GM12875 (cell line): ENCODE measurements around the gene MMP28.

ENCODE experiments used
- H3K4me3 ChIP-seq: one replicate; pipeline ENCODE4 v1.5.1; 2011; ENCODE audit warnings: low read depth, low read length, control low read depth
- TF ChIP-seq, protein P1 (sequence below): IDR thresholded peaks from 2 replicates; pipeline ENCODE4 v1.5.1; 2011; ENCODE audit warnings: low read depth, mild to moderate bottlenecking, control low read depth, inconsistent platforms, low read length, moderate library complexity, borderline replicate concordance; ENCODE audit not compliant: insufficient read depth

The MMP28 gene

DNA sequence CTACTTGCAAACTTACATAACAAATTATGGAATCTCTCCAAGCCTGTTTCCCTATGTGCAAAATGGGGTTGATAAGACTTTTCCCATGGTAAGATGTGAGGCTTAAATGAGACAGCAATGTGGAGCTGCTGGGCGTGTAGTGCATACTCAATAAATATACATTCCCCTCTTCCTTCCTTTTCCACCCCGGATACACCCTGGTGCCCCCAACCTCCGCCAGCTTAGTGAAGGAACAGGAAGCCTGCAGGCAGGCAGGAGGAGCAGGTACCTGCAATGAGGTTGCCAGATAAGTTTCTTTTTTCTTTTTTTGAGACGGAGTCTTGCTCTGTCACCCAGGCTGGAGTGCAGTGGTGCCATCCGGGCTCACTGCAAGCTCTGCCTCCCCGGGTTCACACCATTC is 19.9 kb downstream of the MMP28 start:
- H3K4me3 ChIP-seq = no peak overlapping the region
- TF ChIP-seq, protein P1, sequence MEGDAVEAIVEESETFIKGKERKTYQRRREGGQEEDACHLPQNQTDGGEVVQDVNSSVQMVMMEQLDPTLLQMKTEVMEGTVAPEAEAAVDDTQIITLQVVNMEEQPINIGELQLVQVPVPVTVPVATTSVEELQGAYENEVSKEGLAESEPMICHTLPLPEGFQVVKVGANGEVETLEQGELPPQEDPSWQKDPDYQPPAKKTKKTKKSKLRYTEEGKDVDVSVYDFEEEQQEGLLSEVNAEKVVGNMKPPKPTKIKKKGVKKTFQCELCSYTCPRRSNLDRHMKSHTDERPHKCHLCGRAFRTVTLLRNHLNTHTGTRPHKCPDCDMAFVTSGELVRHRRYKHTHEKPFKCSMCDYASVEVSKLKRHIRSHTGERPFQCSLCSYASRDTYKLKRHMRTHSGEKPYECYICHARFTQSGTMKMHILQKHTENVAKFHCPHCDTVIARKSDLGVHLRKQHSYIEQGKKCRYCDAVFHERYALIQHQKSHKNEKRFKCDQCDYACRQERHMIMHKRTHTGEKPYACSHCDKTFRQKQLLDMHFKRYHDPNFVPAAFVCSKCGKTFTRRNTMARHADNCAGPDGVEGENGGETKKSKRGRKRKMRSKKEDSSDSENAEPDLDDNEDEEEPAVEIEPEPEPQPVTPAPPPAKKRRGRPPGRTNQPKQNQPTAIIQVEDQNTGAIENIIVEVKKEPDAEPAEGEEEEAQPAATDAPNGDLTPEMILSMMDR = no peak

DNA sequence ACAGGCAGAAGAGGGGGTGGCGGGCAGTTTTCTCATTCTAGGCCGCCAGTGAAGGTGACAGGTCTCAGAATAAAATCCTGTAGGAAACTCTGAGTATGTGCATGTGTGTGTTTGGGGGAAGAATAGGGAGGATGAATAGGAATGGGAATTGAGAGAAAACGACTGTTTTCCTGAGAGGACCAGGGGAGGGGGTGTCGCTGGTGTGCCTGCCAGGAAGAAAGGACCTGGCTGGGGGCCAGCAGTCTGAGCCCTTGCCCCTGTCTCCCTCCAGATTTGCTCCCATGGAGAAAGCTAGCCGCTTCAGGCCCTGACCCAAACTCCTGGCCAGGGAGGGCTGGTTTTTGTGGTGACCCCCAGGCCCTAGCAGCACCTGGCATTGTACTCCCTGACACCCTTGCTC is 20.4 kb downstream of the MMP28 start:
- TF ChIP-seq, protein P1 = no peak
- no peak overlapping the region for H3K4me3 ChIP-seq

DNA sequence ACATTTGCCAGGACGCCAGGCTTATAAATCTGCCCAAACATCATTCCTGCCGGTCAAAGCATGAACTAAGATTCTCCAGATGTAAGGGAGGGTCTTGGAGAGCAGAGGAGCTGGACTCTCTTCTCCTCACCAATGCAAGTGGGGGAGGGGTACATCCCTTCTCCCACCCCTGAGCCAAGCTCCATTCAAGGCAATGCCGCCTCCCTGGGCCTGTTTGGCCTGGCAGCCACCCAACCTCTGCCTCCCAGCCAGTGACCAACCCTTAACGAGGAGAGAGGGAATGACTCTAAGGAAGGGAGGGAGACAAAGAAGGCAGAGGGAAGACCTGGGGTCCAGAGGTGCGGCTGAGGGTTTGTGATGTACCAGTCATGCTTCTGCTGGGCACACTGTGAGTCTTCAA is 20.9 kb downstream of the MMP28 start:
- no peak overlapping the region for H3K4me3 ChIP-seq
- TF ChIP-seq, protein P1 = no peak

DNA sequence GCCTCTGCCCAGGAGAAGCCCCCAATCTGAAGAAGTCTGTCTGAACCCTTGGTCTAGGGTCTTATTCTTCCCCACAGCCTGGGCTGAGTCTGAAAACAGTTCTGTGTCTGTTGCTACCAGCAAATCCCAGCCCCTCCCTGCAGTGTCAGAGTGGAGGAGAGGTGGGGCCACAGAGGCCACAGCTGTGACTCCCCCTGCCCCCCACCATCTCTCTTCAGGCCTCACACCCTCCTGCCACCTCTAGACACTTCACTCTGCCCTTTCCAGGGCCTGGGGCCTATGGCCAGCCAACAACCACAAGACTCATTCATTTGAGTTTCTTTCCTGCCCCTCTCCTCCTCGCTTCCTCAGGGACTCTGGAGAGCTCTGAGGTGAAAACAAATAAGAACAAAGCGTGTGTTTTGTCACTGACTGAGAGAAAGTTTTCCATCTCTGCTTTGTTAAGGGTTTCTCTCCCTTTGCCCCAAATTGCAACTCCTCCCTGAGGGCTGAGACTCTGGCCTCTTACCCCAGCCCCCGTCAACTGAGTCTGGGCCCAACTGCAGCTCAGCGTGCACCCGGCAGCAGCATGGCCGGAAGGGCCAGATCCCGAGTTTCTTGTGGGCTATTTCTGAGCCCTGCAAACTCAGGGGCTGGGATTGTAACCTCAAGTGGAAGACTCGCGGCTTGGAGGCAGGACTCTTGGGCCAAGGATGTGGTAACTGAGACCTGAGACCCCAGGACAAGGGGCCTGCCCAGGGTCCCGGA is 21.6 kb downstream of the MMP28 start:
- TF ChIP-seq, protein P1 = no peak
- H3K4me3 ChIP-seq = no peak overlapping the region

DNA sequence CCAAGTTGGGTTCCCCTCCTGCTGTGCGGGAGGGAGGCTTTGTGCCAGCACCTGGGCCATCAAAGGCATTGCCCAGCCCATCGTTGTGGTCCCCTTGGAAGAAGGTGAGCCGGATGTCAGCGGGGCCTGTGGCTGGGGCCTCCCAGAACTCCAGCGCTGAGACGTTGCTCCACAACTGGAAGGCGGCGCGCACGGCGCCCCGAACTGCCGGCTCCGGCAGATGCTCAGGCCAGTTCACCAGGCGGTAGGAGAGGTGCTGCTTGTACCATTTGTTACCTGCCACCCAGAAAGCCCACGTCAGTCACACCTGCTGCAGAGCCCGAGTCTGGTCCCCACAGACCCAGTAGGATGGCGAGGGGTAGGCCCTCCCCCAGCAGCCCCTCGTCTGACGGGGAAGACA is 22.3 kb downstream of the MMP28 start:
- TF ChIP-seq, protein P1 = no peak
- H3K4me3 ChIP-seq = no peak overlapping the region

DNA sequence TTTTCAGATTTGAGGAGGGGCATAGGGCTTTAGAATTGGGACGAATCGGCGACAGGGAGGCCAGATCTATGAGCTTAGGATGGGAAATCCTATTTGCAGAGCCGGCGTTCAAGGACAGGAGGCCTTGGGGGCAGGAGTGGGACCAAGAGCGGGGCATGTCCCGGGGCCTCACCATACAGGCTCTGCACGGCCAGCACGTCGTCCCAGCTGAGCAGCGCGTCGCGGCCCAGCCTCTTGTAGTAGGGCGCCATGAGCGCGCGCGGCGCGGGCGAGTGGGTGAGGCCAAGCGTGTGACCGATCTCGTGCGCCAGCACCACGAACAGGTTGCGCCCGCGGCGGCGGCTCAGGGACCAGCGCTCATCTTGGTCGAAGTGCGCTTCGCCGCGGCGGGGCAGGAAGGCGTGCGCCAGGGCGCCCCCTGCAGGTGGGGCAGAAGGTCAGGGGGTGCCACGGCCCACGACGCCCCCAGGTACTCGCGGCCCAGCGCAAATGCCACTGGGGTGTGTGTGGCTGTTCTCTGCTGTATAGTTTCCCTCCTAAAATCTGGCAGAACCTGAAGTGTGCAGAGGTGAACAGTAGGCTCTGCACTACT is 25.4 kb downstream of the MMP28 start:
- TF ChIP-seq, protein P1 = peak; percentile 23; the same call in 1 of the 2 replicates

DNA sequence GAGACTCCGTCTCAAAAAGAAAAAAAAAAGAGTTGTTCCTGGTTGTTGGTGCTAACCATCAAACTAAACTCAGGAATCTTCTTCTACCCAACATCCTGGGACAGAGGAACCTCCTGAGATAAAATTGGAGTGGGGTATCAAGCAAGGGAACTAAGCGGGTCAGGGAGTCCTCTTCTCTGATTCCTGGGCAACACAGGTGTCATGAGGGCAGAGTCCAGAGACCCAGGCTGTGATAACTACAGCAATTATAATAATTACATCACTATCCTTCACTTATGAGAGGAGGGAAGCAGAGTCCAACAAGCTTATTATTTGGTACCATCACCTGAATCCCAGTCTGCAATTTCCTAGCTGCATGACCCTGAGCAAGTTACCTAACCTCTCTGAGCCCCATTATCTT is 26.6 kb downstream of the MMP28 start:
- TF ChIP-seq, protein P1 = no peak
- H3K4me3 ChIP-seq = no peak overlapping the region

More for the DNA sequence above, 25.4 kb downstream of the MMP28 start:
- no peak overlapping the region for H3K4me3 ChIP-seq
